Measurements from ENCODE around the gene PCDHGA5.

Gene PCDHGA5

GRCh38 chr5:141355641-141356040 lies 8.3 kb upstream of the PCDHGA5 start:
- no peaks in the 10 kb centered on the region for H3K4me1 ChIP-seq (ENCODE audit: insufficient read depth, low read length)
- peaks cover 48% of the 10 kb centered on the region for H3K9me3 ChIP-seq (ENCODE audit: low read length)
- no peaks in the 10 kb centered on the region for H3K27me3 ChIP-seq (ENCODE audit: control insufficient read depth in 1 of 2, insufficient read depth in 2 of 2, low read length in 2 of 2)
- no peak overlapping the region for H3K9ac ChIP-seq (ENCODE audit: low read length)
- H3K36me3 ChIP-seq (ENCODE audit: insufficient read depth, low read length) = no peaks in the 10 kb centered on the region
- H3K4me3 ChIP-seq (ENCODE audit: low read depth in 1 of 2, low read length in 2 of 2) = peak overlapping the region; percentile 5 to 12
- no peak overlapping the region for H3K27ac ChIP-seq (ENCODE audit: low read depth, low read length)

- Histone ChIP-seq H3K27me3 (ENCODE audit: control insufficient read depth in 1 of 2, insufficient read depth in 2 of 2, low read length in 2 of 2) (no peaks in the 10 kb centered on the region), H3K4me1 (ENCODE audit: insufficient read depth, low read length) (no peaks in the 10 kb centered on the region), H3K9me3 (ENCODE audit: low read length) (peaks cover 48% of the 10 kb centered on the region), H3K4me3 (ENCODE audit: low read depth in 1 of 2, low read length in 2 of 2) (peak overlapping the region in 1 of 2 donors; percentile 5), H3K9ac (ENCODE audit: low read length) (no peak overlapping the region), H3K36me3 (ENCODE audit: insufficient read depth, low read length) (no peaks in the 10 kb centered on the region), H3K27ac (ENCODE audit: low read depth, low read length) (no peak overlapping the region)
These were observed 7.8 kb upstream of the PCDHGA5 start for GRCh38 chr5:141356133-141356532.

GRCh38 chr5:141356950-141357349 lies 7.0 kb upstream of the PCDHGA5 start:
- H3K27me3 ChIP-seq (ENCODE audit: control insufficient read depth in 1 of 2, insufficient read depth in 2 of 2, low read length in 2 of 2) = no peaks in the 10 kb centered on the region
- peaks cover 48% of the 10 kb centered on the region for H3K9me3 ChIP-seq (ENCODE audit: low read length)
- H3K27ac ChIP-seq (ENCODE audit: low read depth, low read length) = no peak overlapping the region
- H3K9ac ChIP-seq (ENCODE audit: low read length) = no peak overlapping the region
- H3K36me3 ChIP-seq (ENCODE audit: insufficient read depth, low read length) = no peaks in the 10 kb centered on the region
- no peaks in the 10 kb centered on the region for H3K4me1 ChIP-seq (ENCODE audit: insufficient read depth, low read length)
- H3K4me3 ChIP-seq (ENCODE audit: low read depth in 1 of 2, low read length in 2 of 2) = peak overlapping the region in 1 of 2 donors; percentile 5

GRCh38 chr5:141359790-141360426 lies 4.1 kb upstream of the PCDHGA5 start, which contains the start of gene PCDHGB2:
PCDHGB2 (plus strand) TSS chr5:141359994; CDS start chr5:141360136, 142 bp downstream.
- Histone ChIP-seq H3K27ac (ENCODE audit: low read depth, low read length) (no peak within 1 kb of the TSS), H3K9me3 (ENCODE audit: low read length) (peaks cover 56% of the 10 kb centered on the region), H3K4me3 (ENCODE audit: low read depth in 1 of 2, low read length in 2 of 2) (peak within 1 kb of the TSS; percentile 11 to 14), H3K27me3 (ENCODE audit: control insufficient read depth in 1 of 2, insufficient read depth in 2 of 2, low read length in 2 of 2) (no peaks in the 10 kb centered on the region), H3K36me3 (ENCODE audit: insufficient read depth, low read length) (no peaks in the 10 kb centered on the region), H3K9ac (ENCODE audit: low read length) (no peak within 1 kb of the TSS), H3K4me1 (ENCODE audit: insufficient read depth, low read length) (no peaks in the 10 kb centered on the region)

GRCh38 chr5:141360685-141361084 lies 3.3 kb upstream of the PCDHGA5 start:
- no peaks in the 10 kb centered on the region for H3K4me1 ChIP-seq (ENCODE audit: insufficient read depth, low read length)
- H3K9me3 ChIP-seq (ENCODE audit: low read length) = peaks cover 57% of the 10 kb centered on the region
- no peak overlapping the region for H3K9ac ChIP-seq (ENCODE audit: low read length)
- H3K4me3 ChIP-seq (ENCODE audit: low read depth in 1 of 2, low read length in 2 of 2) = peak overlapping the region in 1 of 2 donors; percentile 14
- no peaks in the 10 kb centered on the region for H3K36me3 ChIP-seq (ENCODE audit: insufficient read depth, low read length)
- no peaks in the 10 kb centered on the region for H3K27me3 ChIP-seq (ENCODE audit: control insufficient read depth in 1 of 2, insufficient read depth in 2 of 2, low read length in 2 of 2)
- no peak overlapping the region for H3K27ac ChIP-seq (ENCODE audit: low read depth, low read length)

- H3K4me3 ChIP-seq (ENCODE audit: low read depth in 1 of 2, low read length in 2 of 2) = no peak overlapping the region
- no peak overlapping the region for H3K9ac ChIP-seq (ENCODE audit: low read length)
- no peak overlapping the region for H3K27ac ChIP-seq (ENCODE audit: low read depth, low read length)
- H3K9me3 ChIP-seq (ENCODE audit: low read length) = peaks cover 58% of the 10 kb centered on the region
- no peaks in the 10 kb centered on the region for H3K4me1 ChIP-seq (ENCODE audit: insufficient read depth, low read length)
- no peaks in the 10 kb centered on the region for H3K27me3 ChIP-seq (ENCODE audit: control insufficient read depth in 1 of 2, insufficient read depth in 2 of 2, low read length in 2 of 2)
- H3K36me3 ChIP-seq (ENCODE audit: insufficient read depth, low read length) = no peaks in the 10 kb centered on the region
These were observed 1.2 kb upstream of the PCDHGA5 start for GRCh38 chr5:141362719-141363118.

- H3K4me1 ChIP-seq (ENCODE audit: insufficient read depth, low read length) = no peaks in the 10 kb centered on the region
- H3K27me3 ChIP-seq (ENCODE audit: control insufficient read depth in 1 of 2, insufficient read depth in 2 of 2, low read length in 2 of 2) = no peaks in the 10 kb centered on the region
- no peak overlapping the region for H3K27ac ChIP-seq (ENCODE audit: low read depth, low read length)
- no peak overlapping the region for H3K9ac ChIP-seq (ENCODE audit: low read length)
- H3K4me3 ChIP-seq (ENCODE audit: low read depth in 1 of 2, low read length in 2 of 2) = peak overlapping the region in 1 of 2 donors; percentile 44
- H3K9me3 ChIP-seq (ENCODE audit: low read length) = peaks cover 61% of the 10 kb centered on the region
- peaks cover 4% of the 10 kb centered on the region for H3K36me3 ChIP-seq (ENCODE audit: insufficient read depth, low read length)
These were observed 2.3 kb downstream of the PCDHGA5 start for GRCh38 chr5:141366016-141366896.

GRCh38 chr5:141369994-141370848 lies 6.3 kb downstream of the PCDHGA5 start, which contains the start of gene PCDHGB3:
PCDHGB3 (plus strand) TSS chr5:141370242; CDS start chr5:141370395, 153 bp downstream.
- H3K27ac ChIP-seq (ENCODE audit: low read depth, low read length) = no peak within 1 kb of the TSS
- H3K9ac ChIP-seq (ENCODE audit: low read length) = no peak within 1 kb of the TSS
- peak within 1 kb of the TSS; percentile 32 to 50 for H3K4me3 ChIP-seq (ENCODE audit: low read depth in 1 of 2, low read length in 2 of 2)
- peaks cover 70% of the 10 kb centered on the region for H3K9me3 ChIP-seq (ENCODE audit: low read length)
- H3K36me3 ChIP-seq (ENCODE audit: insufficient read depth, low read length) = peaks cover 4% of the 10 kb centered on the region
- no peaks in the 10 kb centered on the region for H3K4me1 ChIP-seq (ENCODE audit: insufficient read depth, low read length)
- no peaks in the 10 kb centered on the region for H3K27me3 ChIP-seq (ENCODE audit: control insufficient read depth in 1 of 2, insufficient read depth in 2 of 2, low read length in 2 of 2)

- H3K36me3 ChIP-seq (ENCODE audit: insufficient read depth, low read length) = peaks cover 4% of the 10 kb centered on the region
- H3K9me3 ChIP-seq (ENCODE audit: low read length) = peaks cover 65% of the 10 kb centered on the region
- H3K27ac ChIP-seq (ENCODE audit: low read depth, low read length) = no peak overlapping the region
- no peaks in the 10 kb centered on the region for H3K27me3 ChIP-seq (ENCODE audit: control insufficient read depth in 1 of 2, insufficient read depth in 2 of 2, low read length in 2 of 2)
- no peaks in the 10 kb centered on the region for H3K4me1 ChIP-seq (ENCODE audit: insufficient read depth, low read length)
- H3K9ac ChIP-seq (ENCODE audit: low read length) = no peak overlapping the region
- H3K4me3 ChIP-seq (ENCODE audit: low read depth in 1 of 2, low read length in 2 of 2) = peak overlapping the region; percentile 42 to 52
These were observed 7.9 kb downstream of the PCDHGA5 start for GRCh38 chr5:141371572-141372475.

GRCh38 chr5:141373673-141374317 lies 9.8 kb downstream of the PCDHGA5 start, which contains the start of gene PCDHGA6:
PCDHGA6 (plus strand) TSS chr5:141373891; CDS start chr5:141374084, 193 bp downstream.
- no peak within 1 kb of the TSS for H3K9ac ChIP-seq (ENCODE audit: low read length)
- peak within 1 kb of the TSS; percentile 25 to 42 for H3K4me3 ChIP-seq (ENCODE audit: low read depth in 1 of 2, low read length in 2 of 2)
- H3K27me3 ChIP-seq (ENCODE audit: control insufficient read depth in 1 of 2, insufficient read depth in 2 of 2, low read length in 2 of 2) = no peaks in the 10 kb centered on the region
- no peak within 1 kb of the TSS for H3K27ac ChIP-seq (ENCODE audit: low read depth, low read length)
- H3K36me3 ChIP-seq (ENCODE audit: insufficient read depth, low read length) = peaks cover 4% of the 10 kb centered on the region
- no peaks in the 10 kb centered on the region for H3K4me1 ChIP-seq (ENCODE audit: insufficient read depth, low read length)
- peaks cover 77% of the 10 kb centered on the region for H3K9me3 ChIP-seq (ENCODE audit: low read length)

Data from muscle layer of colon (tissue), 2 donors.